Peyer's patch (tissue), 4 donors: Measurements from ENCODE around the gene ANO2.

Source experiments
- POLR2A ChIP-seq, 2 donors: fragments of 450-650 bp; IDR thresholded peaks; one replicate each; pipeline ENCODE4 v1.5.1; 2017; ENCODE audit warnings: antibody characterized with exemption in 2 of 2, mild to moderate bottlenecking in 2 of 2, moderate library complexity in 2 of 2
- TF ChIP-seq, protein P1 (sequence below), 6 experiments: fragments of 450-650 bp in 4 of 6; fragments of 200-600 bp in 2 of 6; sonication (generic) in 1 of 6; IDR thresholded peaks; one replicate each; pipeline ENCODE4 v1.5.1; 2017 to 2019; ENCODE audit warnings: antibody characterized with exemption in 6 of 6, mild to moderate bottlenecking in 3 of 6, moderate library complexity in 1 of 6

DNA sequence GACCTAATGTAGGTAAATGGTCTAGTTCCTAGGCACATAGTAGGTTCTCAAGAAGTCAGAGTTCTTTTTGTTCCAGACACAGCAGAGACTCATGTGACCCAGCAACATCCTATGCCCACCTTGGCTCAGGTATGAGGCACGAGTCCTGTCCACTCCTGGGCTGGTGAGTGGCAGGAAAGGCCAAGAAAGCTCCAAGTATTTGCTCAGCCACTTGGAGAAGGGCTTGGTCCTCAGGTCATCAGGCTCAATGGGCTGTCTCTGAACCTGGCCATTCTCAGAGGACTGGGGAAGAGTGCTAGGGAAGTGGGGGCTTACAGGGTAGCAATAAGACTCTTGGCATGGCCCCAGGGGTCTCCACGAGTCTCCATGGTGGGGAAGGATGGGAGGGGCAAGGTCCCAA, 260.1 kb downstream of the ANO2 start:
- TF ChIP-seq, protein P1, sequence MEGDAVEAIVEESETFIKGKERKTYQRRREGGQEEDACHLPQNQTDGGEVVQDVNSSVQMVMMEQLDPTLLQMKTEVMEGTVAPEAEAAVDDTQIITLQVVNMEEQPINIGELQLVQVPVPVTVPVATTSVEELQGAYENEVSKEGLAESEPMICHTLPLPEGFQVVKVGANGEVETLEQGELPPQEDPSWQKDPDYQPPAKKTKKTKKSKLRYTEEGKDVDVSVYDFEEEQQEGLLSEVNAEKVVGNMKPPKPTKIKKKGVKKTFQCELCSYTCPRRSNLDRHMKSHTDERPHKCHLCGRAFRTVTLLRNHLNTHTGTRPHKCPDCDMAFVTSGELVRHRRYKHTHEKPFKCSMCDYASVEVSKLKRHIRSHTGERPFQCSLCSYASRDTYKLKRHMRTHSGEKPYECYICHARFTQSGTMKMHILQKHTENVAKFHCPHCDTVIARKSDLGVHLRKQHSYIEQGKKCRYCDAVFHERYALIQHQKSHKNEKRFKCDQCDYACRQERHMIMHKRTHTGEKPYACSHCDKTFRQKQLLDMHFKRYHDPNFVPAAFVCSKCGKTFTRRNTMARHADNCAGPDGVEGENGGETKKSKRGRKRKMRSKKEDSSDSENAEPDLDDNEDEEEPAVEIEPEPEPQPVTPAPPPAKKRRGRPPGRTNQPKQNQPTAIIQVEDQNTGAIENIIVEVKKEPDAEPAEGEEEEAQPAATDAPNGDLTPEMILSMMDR (IDR thresholded peaks at IDR 0.05): no peak
- no peak for TF ChIP-seq POLR2A (IDR thresholded peaks at IDR 0.05)
